DLD1 (cell line): ENCODE measurements around the gene DOK4.
"Not testable (repeated sequence)": the region's sequence is repeated elsewhere in the genome, so short reads cannot be mapped to it uniquely, and the experiment has no call there.

ENCODE experiments used
- in situ Hi-C: cut with HindIII; loops from 2 replicates; pipeline ENCODE4 v1.10.0; 2017; ENCODE audit warnings: low sequenced_read_pairs

The DOK4 gene

DNA sequence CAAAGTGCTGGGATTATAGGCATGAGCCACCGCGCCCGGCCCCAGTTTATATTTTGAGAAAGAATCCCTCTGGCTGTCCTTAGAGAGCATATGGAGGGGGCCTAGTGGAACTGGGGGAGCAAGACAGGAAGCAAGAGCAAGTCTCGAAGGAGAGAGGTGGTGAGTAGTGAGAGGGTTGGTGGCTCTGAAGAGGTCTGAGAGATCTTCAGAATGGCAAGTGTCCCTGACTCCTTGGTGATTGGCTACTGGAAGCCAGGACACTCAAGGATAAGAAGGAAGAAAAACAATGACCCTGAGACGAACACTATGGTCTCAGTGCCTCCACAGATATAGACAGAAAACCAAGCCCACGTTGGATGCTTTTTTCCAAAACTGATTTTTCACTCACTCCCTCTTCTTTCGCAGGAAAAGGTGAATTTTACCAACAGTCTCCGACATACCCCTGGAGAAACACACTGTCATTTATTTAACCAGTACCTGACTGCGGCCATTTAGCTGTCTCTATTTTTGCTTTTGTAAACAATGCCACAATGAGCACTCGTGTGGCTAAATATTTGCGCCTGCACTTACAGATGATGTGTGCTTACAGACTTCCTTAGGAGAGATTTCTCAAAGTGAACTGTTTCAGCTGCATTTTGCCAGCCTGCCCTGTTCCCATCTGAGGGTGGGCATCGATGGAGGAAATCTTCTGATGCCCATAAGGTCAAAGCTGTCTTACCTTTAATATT, 15.9 kb upstream of the DOK4 start:
- in situ Hi-C loops, result no loop called here

- in situ Hi-C loops, result no loop called here
These were observed 15.2 kb upstream of the DOK4 start for GRCh38 chr16:57501492-57501891.

- in situ Hi-C loops, result no loop called here
These were observed 14.4 kb upstream of the DOK4 start for GRCh38 chr16:57500578-57501111.

DNA sequence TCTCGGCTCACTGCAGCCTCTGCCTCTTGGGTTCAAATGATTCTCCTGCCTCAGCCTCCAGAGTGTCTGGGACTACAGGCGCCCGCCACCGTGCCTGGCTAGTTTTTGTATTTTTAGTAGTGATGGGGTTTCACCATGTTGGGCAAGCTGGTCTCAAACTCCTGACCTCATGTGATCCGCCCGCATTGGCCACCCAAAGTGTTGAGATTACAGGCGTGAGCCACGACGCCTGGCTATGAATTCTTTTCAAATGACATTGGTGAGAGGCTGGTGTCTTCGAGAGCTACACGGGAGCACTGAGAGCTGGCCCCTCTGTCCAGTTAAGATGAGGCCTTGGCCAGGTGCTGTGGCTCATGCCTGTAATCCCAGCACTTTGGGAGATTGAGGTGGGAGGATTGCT, 13.6 kb upstream of the DOK4 start:
- in situ Hi-C loops, result not testable (repeated sequence)

GRCh38 chr16:57498031-57498430, 11.7 kb upstream of the DOK4 start:
- in situ Hi-C loops, result no loop called here

GRCh38 chr16:57497121-57497520, 10.8 kb upstream of the DOK4 start:
- in situ Hi-C loops, result no loop called here

GRCh38 chr16:57493767-57494166, 7.5 kb upstream of the DOK4 start:
- in situ Hi-C loops, result no loop called here

DNA sequence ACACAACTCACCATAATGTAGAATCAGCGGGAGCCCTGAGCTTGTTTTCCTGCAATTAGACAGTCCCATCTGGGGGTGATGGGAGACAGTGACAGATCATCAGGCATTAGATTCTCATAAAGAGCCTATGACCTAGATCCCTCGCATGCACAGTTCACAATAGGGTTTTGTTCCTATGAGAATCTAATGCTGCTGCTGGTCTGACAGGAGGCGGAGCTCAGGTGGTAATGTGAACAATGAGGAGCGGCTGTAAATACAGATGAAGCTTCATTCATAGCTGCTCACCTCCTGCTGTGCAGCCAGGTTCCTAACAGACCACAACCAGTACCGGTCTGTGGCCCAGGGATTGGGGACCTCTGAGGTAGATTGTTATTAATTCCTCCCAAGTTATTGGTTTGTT, 2.9 kb upstream of the DOK4 start:
- in situ Hi-C loops, result no loop called here

DNA sequence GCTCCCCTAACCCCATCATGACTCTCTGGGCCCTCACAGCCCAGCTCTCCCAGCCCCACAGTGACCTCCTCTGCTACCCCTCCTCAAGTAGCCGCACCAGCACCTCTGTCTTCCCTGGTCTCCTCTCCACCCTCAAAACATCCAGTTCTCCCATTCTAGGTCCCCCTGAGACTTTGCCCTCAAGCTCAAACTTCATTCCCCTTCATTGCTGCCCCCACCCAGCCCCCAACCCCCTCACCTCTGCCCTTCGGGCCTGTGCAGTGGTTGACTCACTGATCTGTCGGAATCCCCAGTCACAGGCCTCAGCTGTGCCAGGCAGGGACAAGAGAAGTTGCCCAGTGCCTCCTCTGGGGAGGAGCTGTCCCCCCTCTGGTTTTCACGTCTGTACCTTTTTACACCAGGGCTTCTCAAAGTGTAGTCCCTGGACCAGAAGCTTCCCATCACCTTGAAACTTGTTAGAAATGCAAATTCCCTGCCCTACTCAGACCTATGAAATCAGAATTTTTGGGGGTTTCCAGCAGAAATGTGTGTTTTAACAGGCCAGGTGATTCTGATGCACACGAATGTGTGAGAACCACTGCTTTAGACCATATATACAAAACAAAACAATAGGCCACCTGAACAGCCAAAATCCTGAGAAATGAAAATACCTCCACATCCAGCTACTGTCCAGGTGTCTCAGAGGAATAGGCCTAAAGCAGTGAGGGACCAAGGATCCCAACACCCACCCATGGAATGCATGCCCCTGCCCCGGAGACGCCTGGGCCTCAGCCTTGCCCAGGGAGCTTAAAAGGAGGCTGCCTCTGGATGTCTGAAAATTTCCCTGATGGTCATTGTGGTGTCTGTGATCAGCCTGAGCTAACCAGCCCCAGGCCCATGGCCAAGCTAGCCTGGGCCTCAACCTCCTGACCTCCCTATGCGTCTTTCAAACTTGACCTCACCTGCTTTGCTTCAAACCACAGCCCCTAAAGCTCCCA, 853 bp upstream of the DOK4 start:
- in situ Hi-C loops, result no loop called here

DNA sequence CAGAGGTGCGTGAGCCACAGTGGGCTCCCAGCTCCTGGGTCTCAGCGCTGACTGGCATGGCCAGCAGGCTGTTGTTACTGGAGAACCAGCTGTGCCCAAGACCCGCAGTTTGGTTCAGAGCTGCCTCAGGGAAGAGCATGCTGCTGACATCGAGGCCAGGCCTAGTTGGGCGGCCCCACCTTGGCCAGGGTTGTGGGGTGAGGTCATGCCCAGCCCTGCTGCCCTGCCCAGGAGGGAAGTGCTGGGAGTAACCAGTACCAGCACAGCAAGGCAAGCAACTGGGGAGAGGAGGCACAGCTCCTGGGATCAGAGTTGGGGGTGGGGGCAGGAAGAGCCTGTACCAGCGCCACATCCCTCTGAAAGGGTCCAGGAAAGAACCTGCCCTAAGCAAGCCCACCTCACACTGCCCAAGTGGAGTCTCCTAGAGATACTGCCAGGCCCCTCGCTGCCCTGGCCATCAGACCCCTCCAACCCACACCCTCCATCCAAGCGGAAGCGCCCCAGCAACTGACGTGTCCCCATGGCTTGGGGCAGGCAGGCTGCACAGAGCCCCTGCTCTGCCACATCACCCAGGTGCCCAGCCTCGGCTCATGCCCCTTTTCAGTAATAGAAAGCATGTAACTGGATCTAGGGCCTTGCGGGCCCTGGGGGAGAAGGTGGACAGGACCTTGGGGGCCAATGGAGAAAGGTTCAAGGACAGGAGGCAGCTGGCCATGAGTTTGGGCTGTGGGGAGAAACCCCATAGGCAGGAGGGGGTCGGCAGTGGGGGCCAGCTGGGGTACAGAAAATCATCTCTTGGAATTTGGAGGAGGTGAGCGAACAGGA, 990 bp downstream of the DOK4 start:
- in situ Hi-C loops, result no loop called here

DNA sequence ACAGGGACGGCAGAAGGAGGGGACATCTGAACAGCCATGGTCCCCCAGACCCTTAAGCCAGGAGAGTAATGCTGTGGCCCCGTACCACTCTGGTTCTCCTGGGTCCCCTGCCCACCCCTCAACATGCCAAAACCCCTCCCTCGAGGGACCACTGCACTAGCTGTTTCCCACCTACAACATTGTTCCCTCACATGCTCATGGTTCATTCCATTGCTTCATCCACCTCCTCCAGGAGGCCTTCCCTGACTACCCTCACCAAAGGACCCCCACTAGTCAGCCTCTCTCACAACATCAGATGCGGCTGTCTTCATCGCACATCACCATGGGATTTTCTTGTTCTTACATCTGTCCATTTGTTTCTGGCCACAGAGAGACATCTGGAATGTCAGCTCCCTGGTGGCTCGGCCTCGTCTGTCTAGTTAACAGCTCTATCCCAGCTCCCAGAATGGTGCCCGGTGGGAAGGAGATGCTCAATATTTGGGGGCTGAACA, 1.7 kb downstream of the DOK4 start:
- in situ Hi-C loops, result no loop called here

DNA sequence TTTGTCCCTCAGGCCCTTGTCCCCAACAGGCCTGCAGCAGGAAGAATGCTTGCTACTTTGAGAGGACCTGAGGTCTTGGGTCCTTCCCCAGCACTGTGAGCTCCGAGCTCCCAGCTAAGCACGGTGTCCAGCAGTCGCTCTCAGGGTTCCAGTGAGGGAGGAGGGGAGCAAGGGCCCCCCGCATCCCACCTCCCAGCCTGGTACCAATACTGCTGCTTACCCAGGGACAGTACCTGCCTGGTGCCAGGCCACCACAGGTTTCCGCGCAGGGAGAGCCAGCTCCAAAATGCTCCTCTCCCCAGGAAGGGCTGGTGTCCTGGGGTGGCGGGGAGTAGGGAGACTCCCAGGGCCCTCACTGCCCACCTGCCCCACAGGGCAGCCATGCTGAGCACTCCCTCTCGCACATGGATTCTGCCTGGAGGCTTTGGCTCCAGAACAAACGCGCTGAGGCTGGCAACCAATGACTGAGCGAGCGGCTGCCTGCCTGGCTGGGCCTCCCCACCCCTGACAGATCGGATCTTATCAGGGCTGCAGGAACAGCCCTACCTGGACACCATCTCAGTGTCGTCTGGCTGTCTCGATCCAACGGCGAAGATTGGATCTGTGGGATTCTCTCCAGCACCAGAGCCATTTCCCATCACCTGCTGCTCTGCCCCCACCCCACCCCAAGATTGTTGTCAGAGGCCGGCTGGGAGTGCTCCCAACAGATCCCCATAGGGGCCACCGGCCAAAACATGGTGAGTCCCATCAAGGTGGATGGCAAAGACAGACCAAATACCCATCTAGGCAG, 2.4 kb downstream of the DOK4 start:
- in situ Hi-C loops, result no loop called here

DNA sequence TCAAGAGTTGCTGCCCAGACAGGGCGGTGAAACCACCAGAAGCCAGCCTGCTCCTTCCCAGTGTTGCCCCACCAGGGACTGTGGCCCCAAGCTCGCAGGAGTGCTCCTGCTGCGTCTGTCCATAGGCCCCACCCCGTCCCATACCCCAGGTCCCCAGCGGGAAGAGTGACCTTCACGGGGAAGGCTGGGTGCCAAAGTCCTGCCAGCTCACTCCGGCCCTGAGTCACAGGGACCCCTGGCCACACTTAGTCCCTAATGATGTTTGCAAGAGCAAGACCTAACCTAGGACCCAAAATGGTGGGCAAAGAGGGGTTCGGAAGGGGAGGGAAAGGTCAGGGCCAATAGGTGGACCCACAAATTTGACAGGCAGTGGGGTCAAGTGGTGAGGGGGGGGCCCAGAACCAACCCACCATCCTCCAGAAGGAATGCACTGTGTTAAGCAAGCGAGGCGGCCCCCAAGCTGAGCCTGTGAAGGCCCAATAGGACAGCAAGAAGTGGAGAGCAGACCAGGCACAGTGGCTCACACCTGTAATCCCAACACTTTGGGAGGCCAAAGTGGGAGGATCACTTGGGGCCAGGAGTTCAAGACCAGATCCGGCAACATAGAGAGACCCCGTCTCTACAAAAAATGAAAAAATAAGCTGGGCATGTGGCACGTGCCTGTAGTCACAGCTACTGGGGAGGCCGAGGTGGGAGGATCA, 3.3 kb downstream of the DOK4 start:
- in situ Hi-C loops, result no loop called here

DNA sequence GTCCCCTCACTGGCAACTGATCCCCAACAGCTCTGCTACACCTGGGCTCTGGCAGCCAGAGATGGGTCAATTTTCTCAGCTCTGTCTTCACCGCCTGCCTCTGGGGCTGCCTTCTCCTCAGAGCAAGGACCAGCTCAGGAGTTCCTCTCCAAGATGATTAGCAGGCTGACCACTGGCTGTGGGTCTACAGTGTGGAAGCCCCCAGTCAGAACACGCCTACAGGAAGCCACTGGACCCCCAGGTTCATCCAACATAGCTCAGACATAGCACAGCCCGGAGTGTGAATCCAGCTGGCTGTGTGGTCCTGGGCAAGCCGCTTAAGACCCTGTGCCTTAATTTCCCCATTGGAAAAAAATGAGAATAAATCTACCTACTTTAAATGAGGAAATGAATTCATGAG, 4.9 kb downstream of the DOK4 start:
- in situ Hi-C loops, result no loop called here

GRCh38 chr16:57480754-57481230, 5.5 kb downstream of the DOK4 start:
- in situ Hi-C loops, result no loop called here

DNA sequence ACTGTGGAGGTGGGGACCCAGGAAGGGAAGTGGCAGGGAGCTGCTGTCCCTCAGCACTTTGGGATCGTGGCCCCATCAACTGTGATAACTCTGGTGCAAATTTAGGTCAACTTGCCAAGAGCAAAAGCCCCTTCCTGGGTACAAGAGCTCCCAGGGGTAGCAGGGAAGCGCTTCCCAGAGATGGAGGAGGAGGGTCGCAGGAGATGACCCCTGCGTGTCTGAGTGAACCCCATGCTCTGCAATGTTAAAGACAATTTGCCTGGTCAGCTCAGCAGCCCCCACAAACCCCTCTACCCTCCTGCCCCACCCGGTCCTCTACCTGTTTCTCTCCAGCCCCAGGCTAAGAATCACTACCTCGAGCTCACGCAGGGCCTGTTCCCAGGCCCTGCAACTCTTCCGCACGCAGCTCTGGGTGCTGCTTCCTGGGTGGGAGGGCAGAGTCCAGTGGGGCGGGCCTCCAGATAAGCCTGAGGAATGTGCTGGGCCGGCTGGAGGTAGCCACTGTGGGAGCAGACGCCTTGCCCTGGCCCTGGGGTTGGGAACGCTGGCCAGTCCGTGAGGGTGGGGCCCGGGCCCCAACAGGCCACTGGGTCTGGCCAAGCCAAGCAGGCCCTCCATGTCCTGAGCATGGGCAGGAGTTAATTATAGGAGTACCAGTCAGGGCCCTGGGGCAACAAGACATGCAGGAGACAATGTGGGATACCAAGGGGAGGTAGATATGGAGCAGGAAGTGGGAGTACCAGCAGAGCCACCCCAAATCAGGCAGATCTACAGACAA, 6.1 kb downstream of the DOK4 start:
- in situ Hi-C loops, result no loop called here

- in situ Hi-C loops, result no loop called here
These were observed 6.9 kb downstream of the DOK4 start for GRCh38 chr16:57479205-57479975.
